Esophagus (tissue), 2 donors: Measurements from ENCODE around the gene MAFB. TPM values are rescaled to one million over a fixed set of nuclear protein-coding genes. Genes with fewer than 3 reads are reported as not detected.

Source experiments
- H3K27ac ChIP-seq, 2 donors: one replicate each; pipeline ENCODE4 v1.5.1; 2013; ENCODE audit warnings: low read depth in 2 of 2, mild to moderate bottlenecking in 2 of 2, inconsistent platforms in 1 of 2, low read length in 1 of 2, moderate library complexity in 1 of 2
- H3K27me3 ChIP-seq, 2 donors: one replicate each; pipeline ENCODE4 v1.6.1; 2013; ENCODE audit warnings: low read length in 2 of 2, control low read depth in 1 of 2, mild to moderate bottlenecking in 1 of 2; ENCODE audit not compliant: insufficient read depth in 2 of 2, control insufficient read depth in 1 of 2
- H3K36me3 ChIP-seq, 2 donors: one replicate each; pipeline ENCODE4 v1.6.1; 2013; ENCODE audit warnings: low read length in 1 of 2; ENCODE audit not compliant: control insufficient read depth in 2 of 2, insufficient read depth in 2 of 2
- H3K4me1 ChIP-seq, 2 donors: one replicate each; pipeline ENCODE4 v1.6.1; 2013; ENCODE audit warnings: low read length in 1 of 2; ENCODE audit not compliant: control insufficient read depth in 2 of 2, insufficient read depth in 2 of 2
- H3K4me3 ChIP-seq, 2 donors: one replicate each; pipeline ENCODE4 v1.5.1; 2013; ENCODE audit warnings: low read length in 2 of 2, mild to moderate bottlenecking in 2 of 2, low read depth in 1 of 2, moderate library complexity in 1 of 2
- H3K9me3 ChIP-seq, 2 donors: one replicate each; pipeline ENCODE4 v1.6.1; 2013; ENCODE audit warnings: mild to moderate bottlenecking in 2 of 2, low read depth in 1 of 2, low read length in 1 of 2, moderate library complexity in 1 of 2; ENCODE audit not compliant: control insufficient read depth in 2 of 2, insufficient read depth in 1 of 2
- WGBS, 2 donors: extraction: QIAGEN DNeasy Blood & Tissue Kit; methylation state at CpG; one replicate each; pipeline ENCODE4 v1.1.7; 2013; 5-methylcytosine and 5-hydroxymethylcytosine counted together
- polyA plus RNA-seq, 2 donors: library from polyadenylated mRNA; stranded (reverse); fragments of 200-250 nt; gene quantifications; one replicate each; pipeline ENCODE4 v1.2.3, GENCODE V29; 2013
- donor health status: healthy with polysubstance abuse.
- donor health status: Bipolar disorder and iron deficiency.

MAFB gene
- polyA plus RNA-seq, 2 donors: 13.9 to 18.8 TPM

DNA sequence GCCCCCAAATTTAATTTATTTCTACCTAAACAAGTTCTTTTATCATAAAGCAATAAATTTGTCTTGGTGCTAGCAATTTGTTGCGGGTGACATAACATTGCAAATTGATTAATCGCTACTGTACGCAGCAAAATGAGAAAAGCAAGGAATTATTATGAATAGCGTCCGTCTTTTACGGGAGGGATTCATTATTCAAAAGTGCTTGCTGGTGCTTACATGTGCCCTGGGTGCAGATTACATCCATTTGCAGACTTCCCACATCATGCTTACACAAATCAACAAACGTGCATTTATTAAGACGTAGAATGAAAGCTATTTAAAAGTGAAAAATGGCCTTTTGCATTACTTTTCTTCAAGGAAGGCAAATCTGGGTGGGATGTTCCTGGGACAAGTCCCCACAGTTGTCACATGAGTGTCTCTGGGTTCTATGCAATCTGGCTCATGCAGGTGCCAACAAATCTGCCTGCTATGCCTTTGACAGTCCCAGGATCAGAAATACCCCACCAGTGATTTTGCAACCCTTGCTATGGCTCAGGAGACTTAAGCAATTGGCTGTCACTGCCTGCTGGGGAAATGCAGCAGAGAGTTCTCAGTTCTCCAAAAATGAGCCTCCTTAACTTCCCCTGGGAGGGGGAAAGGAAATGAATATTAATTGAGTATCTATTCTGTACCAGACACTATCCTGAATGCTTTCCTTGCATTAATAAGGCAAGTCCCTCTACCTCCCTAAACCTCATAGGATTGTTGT lies 30.1 kb upstream of the MAFB start:
- Histone ChIP-seq H3K27ac (no peak overlapping the region), H3K4me3 (no peak overlapping the region), H3K4me1 (no peaks in the 10 kb centered on the region), H3K36me3 (no peaks in the 10 kb centered on the region), H3K27me3 (no peaks in the 10 kb centered on the region), H3K9me3 (no peaks in the 10 kb centered on the region)
- 84 to 89% methylated on average over 8 of the region's 8 CpGs for WGBS, 2 donors

DNA sequence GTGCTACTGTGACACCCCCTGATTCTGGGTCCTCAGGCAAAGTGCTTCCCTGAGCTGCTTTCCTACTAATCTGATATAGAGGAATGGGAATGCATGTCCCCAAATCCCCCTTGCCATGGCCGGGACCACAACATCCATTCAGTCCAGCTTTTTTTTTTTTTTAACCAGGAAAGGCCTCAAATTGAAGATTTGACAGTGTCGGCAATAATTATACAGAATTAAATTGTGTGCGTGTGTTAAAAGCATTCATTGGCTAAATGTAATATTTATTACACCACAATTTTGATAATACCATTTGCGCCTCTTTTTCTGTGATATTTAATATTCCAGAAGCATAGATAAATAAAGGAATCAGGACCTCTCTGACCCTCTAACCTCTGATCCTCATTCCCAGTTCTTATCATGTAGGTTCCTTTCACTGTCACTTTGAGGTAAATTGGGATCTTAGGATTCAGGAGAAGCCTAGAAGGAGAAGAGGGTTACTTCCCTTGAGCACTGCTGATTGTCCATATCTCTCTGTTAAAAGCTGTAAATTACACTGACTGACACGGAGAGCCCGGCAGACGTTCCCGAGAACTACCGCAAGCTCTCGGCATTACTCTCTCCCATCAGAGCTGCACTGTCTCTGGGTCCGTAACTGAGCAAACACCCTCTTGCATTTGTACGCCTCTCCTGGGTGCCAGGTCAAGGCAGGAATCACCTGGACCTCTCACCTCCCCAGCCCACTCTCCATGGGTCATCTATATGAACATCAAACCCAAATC lies 29.4 kb upstream of the MAFB start:
- Histone ChIP-seq H3K4me1 (no peaks in the 10 kb centered on the region), H3K36me3 (no peaks in the 10 kb centered on the region), H3K27me3 (no peaks in the 10 kb centered on the region), H3K9me3 (no peaks in the 10 kb centered on the region), H3K27ac (no peak overlapping the region), H3K4me3 (no peak overlapping the region)
- WGBS, 2 donors: 83 to 88% methylated on average over 12 of the region's 12 CpGs

DNA sequence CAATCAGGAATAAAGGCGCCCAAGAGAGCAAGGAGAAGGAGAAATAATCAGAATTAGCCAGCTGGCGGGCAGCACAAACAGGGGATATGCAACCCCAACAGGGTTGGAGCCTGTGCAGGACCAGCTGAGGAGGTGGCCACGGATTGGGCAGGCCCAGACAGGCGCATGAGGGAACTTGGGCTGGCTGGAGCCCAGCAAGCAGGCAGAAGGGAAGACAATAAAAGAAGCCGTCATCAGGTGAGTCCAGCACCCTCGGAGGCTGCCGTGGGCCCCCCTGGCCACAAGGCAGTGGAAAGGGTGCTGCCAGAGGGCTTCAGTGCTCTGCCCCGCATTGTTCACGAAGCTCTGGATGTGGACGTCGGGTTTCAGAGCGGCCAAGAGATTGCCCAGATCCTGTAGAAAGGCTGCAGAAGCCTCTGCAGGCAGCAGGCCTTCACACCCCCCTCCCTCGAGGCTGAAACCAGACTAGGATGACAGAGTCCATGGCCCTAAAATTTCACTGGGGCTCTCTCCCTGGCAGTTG lies 28.4 kb upstream of the MAFB start:
- Histone ChIP-seq H3K4me1 (no peaks in the 10 kb centered on the region), H3K27me3 (no peaks in the 10 kb centered on the region), H3K36me3 (no peaks in the 10 kb centered on the region), H3K4me3 (no peak overlapping the region), H3K9me3 (no peaks in the 10 kb centered on the region), H3K27ac (no peak overlapping the region)
- WGBS, 2 donors: 55 to 58% methylated on average over 13 of the region's 13 CpGs

DNA sequence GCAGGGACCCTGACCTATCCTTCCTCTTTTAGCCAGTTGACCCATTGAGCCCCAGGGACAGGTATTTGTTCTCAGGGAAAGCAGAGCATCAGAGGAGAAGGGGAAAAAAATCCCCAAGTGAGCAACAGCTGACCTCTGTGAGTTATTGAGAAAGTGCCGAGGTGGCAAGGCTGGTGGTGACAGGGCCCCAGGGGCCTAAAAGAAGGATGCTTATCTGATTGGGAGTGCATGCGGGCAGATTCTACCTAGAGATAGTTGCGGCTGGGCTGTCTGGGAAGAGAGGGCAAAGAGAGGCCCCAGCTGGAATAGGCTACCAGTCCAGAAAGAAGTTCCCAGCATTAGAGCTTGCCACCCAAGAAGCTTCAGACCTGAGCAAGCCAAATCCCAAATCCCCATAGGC lies 26.5 kb upstream of the MAFB start:
- WGBS, 2 donors: 88 to 93% methylated on average over 3 of the region's 3 CpGs
- Histone ChIP-seq H3K4me1 (no peaks in the 10 kb centered on the region), H3K4me3 (no peak overlapping the region), H3K27me3 (no peaks in the 10 kb centered on the region), H3K9me3 (no peaks in the 10 kb centered on the region), H3K36me3 (no peaks in the 10 kb centered on the region), H3K27ac (no peak overlapping the region)

DNA sequence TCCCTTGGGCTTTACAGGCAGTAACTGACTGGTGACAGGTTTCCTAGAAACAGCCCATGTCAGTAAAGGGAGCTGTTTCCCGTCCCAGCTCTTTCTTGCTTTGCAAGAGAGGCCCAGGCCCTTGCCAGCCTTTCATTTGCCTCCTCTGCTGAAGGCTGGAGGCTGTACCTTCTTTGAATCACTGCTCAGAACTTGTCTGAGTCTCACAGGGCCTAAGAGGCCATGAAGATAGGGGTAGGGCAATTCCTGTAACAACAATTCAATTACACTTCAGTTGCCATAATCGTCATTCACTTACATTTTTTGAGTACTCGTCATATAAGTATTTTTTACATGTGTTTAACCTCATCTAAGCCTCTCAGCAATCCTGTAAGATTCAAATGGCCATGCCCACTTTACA lies 25.9 kb upstream of the MAFB start:
- no peak overlapping the region for H3K4me3 ChIP-seq
- no peak overlapping the region for H3K27ac ChIP-seq
- WGBS, 2 donors: 87 to 90% methylated on average over 3 of the region's 3 CpGs
- no peaks in the 10 kb centered on the region for H3K9me3 ChIP-seq
- no peaks in the 10 kb centered on the region for H3K36me3 ChIP-seq
- no peaks in the 10 kb centered on the region for H3K4me1 ChIP-seq
- H3K27me3 ChIP-seq: no peaks in the 10 kb centered on the region

DNA sequence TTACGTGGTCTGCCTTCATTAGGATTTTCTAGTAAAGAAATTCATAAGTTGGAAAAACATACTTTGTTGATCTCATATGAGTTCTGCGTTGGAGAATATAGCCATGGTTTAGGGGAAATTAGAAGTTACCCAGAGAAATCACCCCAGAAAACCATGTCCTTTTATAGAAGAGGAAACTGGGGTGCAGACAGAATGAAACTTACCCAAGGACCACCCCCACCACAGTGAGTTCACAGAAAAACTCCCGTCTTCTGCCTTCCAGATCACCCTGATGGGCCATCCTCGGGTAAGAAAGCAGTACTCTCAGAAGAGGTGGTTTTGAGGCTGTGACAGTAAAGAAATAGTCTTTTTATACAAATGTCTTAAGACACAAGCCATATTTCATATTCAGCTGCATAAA lies 25.1 kb upstream of the MAFB start:
- 90 to 91% methylated on average over 4 of the region's 4 CpGs for WGBS, 2 donors
- no peaks in the 10 kb centered on the region for H3K9me3 ChIP-seq

DNA sequence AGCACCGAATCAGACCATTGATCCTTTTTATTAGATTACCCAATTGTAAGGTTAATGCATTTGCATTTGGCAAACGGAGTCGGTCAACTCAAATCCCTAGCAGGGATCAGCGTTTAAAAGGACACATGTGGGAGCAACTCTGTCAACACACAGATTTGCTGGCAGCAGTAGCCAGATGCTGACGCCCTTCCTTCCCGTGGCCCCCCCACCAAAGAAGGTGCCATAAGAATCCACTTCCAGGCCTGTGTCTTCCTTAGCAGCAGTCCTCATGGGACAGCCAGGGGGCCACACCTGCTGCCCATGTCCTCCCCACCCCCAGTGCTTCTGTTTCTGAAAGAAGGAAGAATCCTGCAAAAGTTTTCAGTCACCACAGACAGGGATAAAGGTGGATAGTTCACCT lies 24.5 kb upstream of the MAFB start:
- H3K4me1 ChIP-seq: no peaks in the 10 kb centered on the region
- 80% methylated on average over 6 of the region's 6 CpGs for WGBS, 2 donors
- H3K27me3 ChIP-seq: no peaks in the 10 kb centered on the region
- H3K9me3 ChIP-seq: no peaks in the 10 kb centered on the region
- H3K36me3 ChIP-seq: no peaks in the 10 kb centered on the region
- H3K27ac ChIP-seq: no peak overlapping the region
- no peak overlapping the region for H3K4me3 ChIP-seq

More for the DNA sequence above, 25.1 kb upstream of the MAFB start:
- Histone ChIP-seq H3K4me1 (no peaks in the 10 kb centered on the region), H3K27me3 (no peaks in the 10 kb centered on the region), H3K27ac (no peak overlapping the region), H3K36me3 (no peaks in the 10 kb centered on the region), H3K4me3 (no peak overlapping the region)

DNA sequence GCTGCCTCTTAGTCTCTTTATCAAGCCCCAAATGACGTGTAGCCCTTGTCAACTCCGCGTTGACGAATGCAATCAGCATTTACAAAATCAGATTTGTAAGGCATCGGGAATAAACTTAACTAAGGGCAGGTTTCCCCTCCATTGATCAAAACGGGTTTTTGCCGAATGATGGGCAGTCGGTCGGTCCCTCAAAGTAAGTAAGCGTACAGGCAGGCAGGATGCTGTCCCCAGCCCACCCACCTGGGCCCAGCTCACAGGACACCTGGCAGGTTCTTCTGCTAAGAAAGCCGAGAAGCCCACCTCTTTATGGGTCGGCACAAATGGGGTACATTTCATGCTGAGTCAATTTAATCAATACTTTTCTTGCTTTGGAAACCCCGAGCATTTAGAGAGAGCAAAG lies 22.0 kb upstream of the MAFB start:
- 60 to 68% methylated on average over 13 of the region's 13 CpGs for WGBS, 2 donors
- Histone ChIP-seq H3K36me3 (no peaks in the 10 kb centered on the region), H3K27ac (no peak overlapping the region), H3K4me1 (no peaks in the 10 kb centered on the region), H3K4me3 (no peak overlapping the region), H3K9me3 (no peaks in the 10 kb centered on the region), H3K27me3 (no peaks in the 10 kb centered on the region)

DNA sequence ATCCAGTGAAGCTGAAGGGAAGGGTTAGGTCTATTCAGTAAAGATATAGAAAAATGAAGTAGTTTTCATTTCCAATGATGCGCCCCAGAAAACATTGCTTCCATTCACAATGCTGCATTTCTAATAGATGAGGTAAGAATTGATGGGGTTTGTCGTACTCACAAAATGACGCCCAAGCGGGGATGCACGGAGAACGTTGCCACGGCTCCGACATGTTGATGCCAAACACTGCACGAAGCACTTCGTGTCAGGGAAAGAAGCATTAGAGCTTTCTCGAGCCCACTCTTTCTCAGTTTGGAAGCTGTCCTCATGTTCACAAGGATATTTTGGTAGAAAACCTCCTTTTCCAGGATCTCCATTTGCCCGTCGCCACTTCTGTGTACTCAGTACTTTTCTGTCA lies 21.6 kb upstream of the MAFB start:
- Histone ChIP-seq H3K4me1 (no peaks in the 10 kb centered on the region), H3K4me3 (no peak overlapping the region), H3K9me3 (no peaks in the 10 kb centered on the region), H3K27me3 (no peaks in the 10 kb centered on the region), H3K36me3 (no peaks in the 10 kb centered on the region), H3K27ac (no peak overlapping the region)
- 64 to 67% methylated on average over 13 of the region's 13 CpGs for WGBS, 2 donors
